Breast epithelium (tissue), 4 donors: ENCODE results near the gene TBC1D9B. TPM values are rescaled to one million over a fixed set of nuclear protein-coding genes. Genes with fewer than 3 reads are reported as not detected.

Experiments
- DNase-seq, 2 donors: peaks; one replicate each; pipeline ENCODE4 v3.0.0-alpha.2; 2019; ENCODE audit warnings: low spot score in 2 of 2
- H3K27ac ChIP-seq, 2 donors: fragments of 200-600 bp; sonication (generic) in 1 of 2; one replicate each; pipeline ENCODE4 v1.5.1; 2016 to 2019; ENCODE audit warnings: mild to moderate bottlenecking in 1 of 2
- H3K27me3 ChIP-seq, 2 donors: fragments of 200-600 bp; sonication (generic) in 1 of 2; one replicate each; pipeline versions ENCODE4 v1.5.1 to v1.6.0; 2017 to 2019; ENCODE audit warnings: control low read depth in 1 of 2, mild to moderate bottlenecking in 1 of 2
- H3K36me3 ChIP-seq: fragments of 200-600 bp; one replicate; pipeline ENCODE4 v1.5.1; 2019
- H3K4me1 ChIP-seq, 2 donors: fragments of 200-600 bp; sonication (generic); one replicate each; pipeline ENCODE4 v1.5.1; 2016 to 2019; ENCODE audit warnings: control low read depth in 1 of 2
- H3K4me3 ChIP-seq, 3 donors: fragments of 200-600 bp; sonication (generic); 1 replicate in 2 of 3; 2 replicates in 1 of 3; pipeline ENCODE4 v1.5.1; 2016 to 2019; ENCODE audit warnings: mild to moderate bottlenecking in 3 of 3, moderate library complexity in 2 of 3
- H3K9me3 ChIP-seq, 2 donors: fragments of 200-600 bp; sonication (generic) in 1 of 2; one replicate each; pipeline ENCODE4 v1.5.1; 2016 to 2019; ENCODE audit warnings: control low read depth in 1 of 2
- CTCF ChIP-seq, 3 donors: fragments of 450-650 bp; IDR thresholded peaks; one replicate each; pipeline ENCODE4 v1.5.1; 2016 to 2017; ENCODE audit warnings: antibody characterized with exemption in 3 of 3, mild to moderate bottlenecking in 3 of 3, moderate library complexity in 3 of 3
- POLR2A ChIP-seq: fragments of 450-650 bp; IDR thresholded peaks from one replicate; pipeline ENCODE4 v1.6.1; 2016; ENCODE audit warnings: antibody characterized with exemption, mild to moderate bottlenecking, moderate library complexity
- POLR2AphosphoS5 ChIP-seq, 3 donors: sonication (generic); formaldehyde crosslinking; IDR thresholded peaks; one replicate each; pipeline ENCODE4 v1.6.1; 2017; ENCODE audit warnings: antibody characterized with exemption in 3 of 3
- intact Hi-C: fragments of 100-400 bp; cut with DNase I; formaldehyde crosslinking; loops from one replicate; pipeline ENCODE4 v1.15.1; 2023; ENCODE audit warnings: low total_unique reads
- total RNA-seq, 3 donors: library from RNA; depleted of rRNA; stranded (reverse); fragments of >200 nt; gene quantifications; one replicate each; pipeline ENCODE4 v1.1.0, GENCODE V29; 2016

The TBC1D9B gene
- total RNA-seq, 3 donors from 2014 or later: 73.5 to 143 (median 105) TPM

GRCh38 chr5:179812135-179812825 is 95.4 kb downstream of the TBC1D9B start:
- Histone ChIP-seq H3K27ac (no peak overlapping the region), H3K4me3 (no peak overlapping the region), H3K9me3 (no peaks in the 10 kb centered on the region), H3K36me3 (no peaks in the 10 kb centered on the region), H3K4me1 (peaks cover 0 to 2% of the 10 kb centered on the region in 2 donors), H3K27me3 (no peaks in the 10 kb centered on the region)
- intact Hi-C loops: no loop called here
- no peak for DNase-seq
- TF ChIP-seq POLR2AphosphoS5 (IDR thresholded peaks at IDR 0.05) (no peak), POLR2A (no peak), CTCF (IDR thresholded peaks at IDR 0.05) (no peak)

Other genes with a start within 250 kb of the TBC1D9B start
- gene CBY3, start 226.9 kb downstream of the TBC1D9B start, total RNA-seq: not detected
- gene CANX, start 208.9 kb downstream of the TBC1D9B start, total RNA-seq: 100 to 1,000 TPM; 379 to 416 (median 381) TPM
- gene MAML1, start 175.1 kb downstream of the TBC1D9B start, total RNA-seq: 10 to 100 TPM; 16.3 to 22.4 (median 21.0) TPM
- gene LTC4S, start 113.9 kb downstream of the TBC1D9B start, total RNA-seq: 1 to 10 TPM; 3.8 to 8.8 (median 6.7) TPM
- gene MGAT4B, start 101.0 kb downstream of the TBC1D9B start, total RNA-seq: 10 to 100 TPM; 43.0 to 73.7 (median 54.6) TPM
- gene SQSTM1, start 87.0 kb downstream of the TBC1D9B start, total RNA-seq: 100 to 1,000 TPM; 407 to 695 (median 462) TPM
- gene MRNIP, start 49.1 kb downstream of the TBC1D9B start, total RNA-seq: 10 to 100 TPM; 32.3 to 67.2 (median 48.8) TPM
- 100 to 1,000 TPM; 114 to 267 (median 143) TPM for gene RNF130, start 163.9 kb upstream of the TBC1D9B start, total RNA-seq